ENCODE results near the gene MTX1.

The MTX1 gene

GRCh38 chr1:155196893-155197638 lies 11.4 kb upstream of the MTX1 start:
- DNase-seq (ENCODE audit: insufficient read length, low spot score): no peak
- no peak for FAIRE-seq
- TF ChIP-seq SPI1 (IDR thresholded peaks at IDR 0.05; ENCODE audit: low read depth, low read length) (no peak), POU2F2 (IDR thresholded peaks at IDR 0.05; ENCODE audit: low read depth, low read length) (no peak), POLR2A (IDR thresholded peaks at IDR 0.05; ENCODE audit: low read depth, low read length) (no peak), TAF1 (IDR thresholded peaks at IDR 0.05; ENCODE audit: low read depth, low read length) (no peak), POLR2AphosphoS5 (IDR thresholded peaks at IDR 0.05; ENCODE audit: low read depth, low read length) (no peak), PAX5 (IDR thresholded peaks at IDR 0.05; ENCODE audit: insufficient read depth, low read length, severe bottlenecking) (no peak)

DNA sequence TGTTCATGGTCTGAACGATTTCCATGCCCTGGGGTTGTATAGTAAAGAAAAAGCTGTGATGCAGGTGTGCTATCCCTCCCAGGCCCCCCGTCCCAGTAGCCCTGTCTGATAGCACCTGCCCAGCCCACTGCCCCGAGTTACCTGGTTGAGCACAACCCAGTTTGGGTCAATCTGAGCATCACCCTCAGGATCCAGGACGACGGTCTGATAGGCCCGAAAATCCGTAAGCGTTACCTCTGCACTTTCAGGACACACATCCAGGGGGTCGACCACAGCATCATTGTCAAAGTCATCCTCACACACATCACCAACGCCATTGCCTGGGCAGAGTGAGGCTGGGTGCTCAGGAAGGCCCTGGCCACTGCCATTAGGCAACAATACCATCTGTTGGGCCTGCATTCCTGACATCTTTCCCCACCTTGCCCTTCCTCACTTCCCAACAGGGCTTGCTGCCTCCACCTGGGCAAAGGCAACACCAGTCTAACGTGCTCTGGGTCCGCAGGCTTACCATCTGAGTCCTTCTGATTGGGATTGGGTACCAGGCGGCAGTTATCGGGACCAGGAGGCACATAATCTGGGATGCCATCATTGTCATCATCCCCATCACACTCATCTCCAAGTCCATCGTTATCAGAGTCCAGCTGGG lies 10.5 kb upstream of the MTX1 start:
- DNase-seq (ENCODE audit: insufficient read length, low spot score) (no peak), FAIRE-seq (no peak)
- TF ChIP-seq SPI1 (IDR thresholded peaks at IDR 0.05; ENCODE audit: low read depth, low read length) (no peak), POLR2A (IDR thresholded peaks at IDR 0.05; ENCODE audit: low read depth, low read length) (no peak), POU2F2 (IDR thresholded peaks at IDR 0.05; ENCODE audit: low read depth, low read length) (no peak), POLR2AphosphoS5 (IDR thresholded peaks at IDR 0.05; ENCODE audit: low read depth, low read length) (no peak), TAF1 (IDR thresholded peaks at IDR 0.05; ENCODE audit: low read depth, low read length) (no peak), PAX5 (IDR thresholded peaks at IDR 0.05; ENCODE audit: insufficient read depth, low read length, severe bottlenecking) (no peak)

- DNase-seq (ENCODE audit: insufficient read length, low spot score) (no peak), FAIRE-seq (no peak)
- TF ChIP-seq SPI1 (IDR thresholded peaks at IDR 0.05; ENCODE audit: low read depth, low read length) (no peak), PAX5 (IDR thresholded peaks at IDR 0.05; ENCODE audit: insufficient read depth, low read length, severe bottlenecking) (no peak), POLR2A (IDR thresholded peaks at IDR 0.05; ENCODE audit: low read depth, low read length) (no peak), POLR2AphosphoS5 (IDR thresholded peaks at IDR 0.05; ENCODE audit: low read depth, low read length) (no peak), TAF1 (IDR thresholded peaks at IDR 0.05; ENCODE audit: low read depth, low read length) (no peak), POU2F2 (IDR thresholded peaks at IDR 0.05; ENCODE audit: low read depth, low read length) (no peak)
Measured at GRCh38 chr1:155198547-155198906, 10.0 kb upstream of the MTX1 start.

GRCh38 chr1:155199792-155200191 lies 8.7 kb upstream of the MTX1 start:
- TF ChIP-seq POU2F2 (IDR thresholded peaks at IDR 0.05; ENCODE audit: low read depth, low read length): no peak
- TF ChIP-seq PAX5 (IDR thresholded peaks at IDR 0.05; ENCODE audit: insufficient read depth, low read length, severe bottlenecking): no peak
- no peak for TF ChIP-seq SPI1 (IDR thresholded peaks at IDR 0.05; ENCODE audit: low read depth, low read length)
- FAIRE-seq (no peak), DNase-seq (ENCODE audit: insufficient read length, low spot score) (no peak)

GRCh38 chr1:155200920-155201319 lies 7.6 kb upstream of the MTX1 start:
- FAIRE-seq (no peak), DNase-seq (ENCODE audit: insufficient read length, low spot score) (no peak)
- TF ChIP-seq POU2F2 (IDR thresholded peaks at IDR 0.05; ENCODE audit: low read depth, low read length) (no peak), SPI1 (IDR thresholded peaks at IDR 0.05; ENCODE audit: low read depth, low read length) (no peak)

DNA sequence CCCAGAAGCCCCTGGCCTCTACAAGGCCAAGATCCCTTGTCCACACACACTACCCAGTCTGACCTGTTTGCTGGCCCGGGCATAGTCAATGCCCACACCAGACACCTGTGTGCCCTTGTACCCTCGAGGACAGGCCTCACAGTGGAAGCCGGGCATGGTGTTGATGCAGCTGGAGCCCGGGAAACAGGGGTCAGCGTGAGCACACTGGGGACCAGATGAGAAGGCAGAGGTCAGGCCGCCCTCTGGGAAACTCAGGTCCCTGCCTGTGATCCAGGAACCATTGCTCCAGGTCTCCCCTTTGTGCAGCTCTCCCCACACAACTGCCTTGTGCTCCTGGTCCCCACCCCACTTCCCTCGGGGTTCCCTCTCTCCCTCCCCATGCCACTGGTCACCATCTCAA lies 6.3 kb upstream of the MTX1 start:
- TF ChIP-seq TAF1 (IDR thresholded peaks at IDR 0.05; ENCODE audit: low read depth, low read length) (no peak), SPI1 (IDR thresholded peaks at IDR 0.05; ENCODE audit: low read depth, low read length) (no peak), POLR2A (IDR thresholded peaks at IDR 0.05; ENCODE audit: low read depth, low read length) (no peak), PAX5 (IDR thresholded peaks at IDR 0.05; ENCODE audit: insufficient read depth, low read length, severe bottlenecking) (no peak), POLR2AphosphoS5 (IDR thresholded peaks at IDR 0.05; ENCODE audit: low read depth, low read length) (no peak), POU2F2 (IDR thresholded peaks at IDR 0.05; ENCODE audit: low read depth, low read length) (no peak)
- no peak for FAIRE-seq
- DNase-seq (ENCODE audit: insufficient read length, low spot score): no peak

GRCh38 chr1:155202731-155203515 lies 5.6 kb upstream of the MTX1 start:
- DNase-seq (ENCODE audit: insufficient read length, low spot score) (no peak), FAIRE-seq (no peak)
- TF ChIP-seq POU2F2 (IDR thresholded peaks at IDR 0.05; ENCODE audit: low read depth, low read length): no peak
- no peak for TF ChIP-seq PAX5 (IDR thresholded peaks at IDR 0.05; ENCODE audit: insufficient read depth, low read length, severe bottlenecking)
- no peak for TF ChIP-seq POLR2AphosphoS5 (IDR thresholded peaks at IDR 0.05; ENCODE audit: low read depth, low read length)
- no peak for TF ChIP-seq POLR2A (IDR thresholded peaks at IDR 0.05; ENCODE audit: low read depth, low read length)
- TF ChIP-seq TAF1 (IDR thresholded peaks at IDR 0.05; ENCODE audit: low read depth, low read length): no peak
- no peak for TF ChIP-seq SPI1 (IDR thresholded peaks at IDR 0.05; ENCODE audit: low read depth, low read length)

DNA sequence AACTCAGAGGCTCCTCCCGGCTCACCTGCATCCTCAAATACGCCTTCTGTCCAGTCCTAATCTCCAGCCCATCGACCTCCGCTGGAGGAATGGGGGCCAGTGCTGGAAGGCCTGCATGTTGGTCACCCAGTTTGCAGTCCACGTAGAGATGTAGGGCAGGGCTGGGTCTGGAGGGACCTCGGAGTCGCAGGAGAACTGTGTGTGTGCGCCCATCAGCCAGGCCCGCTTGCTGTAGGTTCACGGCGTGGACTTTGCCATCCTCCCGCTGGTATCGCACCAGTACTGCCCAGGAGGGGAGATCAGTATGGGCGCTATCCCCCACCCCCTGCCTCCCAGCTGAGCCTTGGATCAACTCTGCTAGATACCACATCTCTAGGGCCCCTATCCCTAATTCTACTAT lies 3.5 kb upstream of the MTX1 start:
- no peak for DNase-seq (ENCODE audit: insufficient read length, low spot score)
- no peak for FAIRE-seq
- no peak for TF ChIP-seq SPI1 (IDR thresholded peaks at IDR 0.05; ENCODE audit: low read depth, low read length)
- TF ChIP-seq PAX5 (IDR thresholded peaks at IDR 0.05; ENCODE audit: insufficient read depth, low read length, severe bottlenecking): no peak
- no peak for TF ChIP-seq TAF1 (IDR thresholded peaks at IDR 0.05; ENCODE audit: low read depth, low read length)
- no peak for TF ChIP-seq POU2F2 (IDR thresholded peaks at IDR 0.05; ENCODE audit: low read depth, low read length)
- TF ChIP-seq POLR2AphosphoS5 (IDR thresholded peaks at IDR 0.05; ENCODE audit: low read depth, low read length): no peak
- TF ChIP-seq POLR2A (IDR thresholded peaks at IDR 0.05; ENCODE audit: low read depth, low read length): no peak

DNA sequence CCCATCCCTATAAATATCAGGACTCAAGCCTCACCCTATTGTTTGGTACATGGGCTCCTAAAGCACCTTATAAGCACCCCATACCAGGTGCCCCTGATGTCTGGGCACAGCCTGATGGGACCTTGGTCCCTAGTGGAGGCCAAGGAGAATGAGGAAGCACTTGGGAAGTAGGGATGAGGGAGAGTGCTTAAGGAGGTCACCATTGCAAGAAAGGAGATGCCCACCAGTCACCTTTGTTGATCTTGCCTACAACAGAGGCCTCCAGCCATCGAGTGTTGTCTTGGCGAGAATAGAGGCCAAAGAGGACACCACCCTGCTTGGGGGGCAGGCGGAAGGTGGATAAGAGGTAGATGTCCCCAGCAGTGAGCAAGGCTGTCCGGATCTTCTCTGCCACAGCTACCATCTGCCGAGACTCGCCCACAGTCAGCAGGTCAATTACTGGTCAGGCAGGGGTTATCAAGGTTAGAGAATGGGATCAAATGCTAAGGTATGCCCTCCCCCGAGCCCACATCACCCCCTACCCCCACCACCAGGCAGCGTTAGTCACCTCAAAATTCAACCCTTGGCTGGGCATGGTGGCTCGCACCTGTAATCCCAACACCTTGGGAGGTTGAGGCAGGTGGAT lies 2.4 kb upstream of the MTX1 start:
- FAIRE-seq: no peak
- TF ChIP-seq POLR2AphosphoS5 (IDR thresholded peaks at IDR 0.05; ENCODE audit: low read depth, low read length) (no peak), TAF1 (IDR thresholded peaks at IDR 0.05; ENCODE audit: low read depth, low read length) (no peak), PAX5 (IDR thresholded peaks at IDR 0.05; ENCODE audit: insufficient read depth, low read length, severe bottlenecking) (no peak), SPI1 (IDR thresholded peaks at IDR 0.05; ENCODE audit: low read depth, low read length) (no peak), POLR2A (IDR thresholded peaks at IDR 0.05; ENCODE audit: low read depth, low read length) (no peak)
- DNase-seq (ENCODE audit: insufficient read length, low spot score): no peak
